ENCODE results near the gene HBG2.

HBG2 gene

GRCh38 chr11:5226732-5227310, 27.8 kb downstream of the HBG2 start, which contains the start of gene HBB:
HBB (minus strand) TSS chr11:5227071; CDS start chr11:5227021, 50 bp downstream.
- no peak for DNase-seq

- no peak for DNase-seq
These were observed 29.1 kb downstream of the HBG2 start for GRCh38 chr11:5225480-5225871.

- no peak for DNase-seq
These were observed 29.8 kb downstream of the HBG2 start for GRCh38 chr11:5224538-5225479.

GRCh38 chr11:5223686-5224085, 30.9 kb downstream of the HBG2 start:
- no peak for DNase-seq

GRCh38 chr11:5223146-5223545, 31.4 kb downstream of the HBG2 start:
- DNase-seq, result no peak

GRCh38 chr11:5210376-5210885, 44.1 kb downstream of the HBG2 start:
- no peak for DNase-seq

- DNase-seq, result peak in 1 of 5 donors; percentile 4
These were observed 49.8 kb downstream of the HBG2 start for GRCh38 chr11:5204787-5205186.

GRCh38 chr11:5203366-5203765, 51.2 kb downstream of the HBG2 start:
- DNase-seq, result no peak
